WTC11 (cell line): ENCODE data around the gene ERBB4.

ENCODE experiments used
- ETV6 ChIP-seq: sonication (generic); formaldehyde crosslinking; IDR thresholded peaks from 2 replicates; pipeline ENCODE4 v1.8.1; 2022; ENCODE audit warnings: mild to moderate bottlenecking, missing genetic modification reagents
- MXD4 ChIP-seq: fragments of 250-450 bp; sonication (Bioruptor Pico); IDR thresholded peaks from 2 replicates; pipeline ENCODE4 v1.8.0; 2021; ENCODE audit warnings: mild to moderate bottlenecking, moderate library complexity, borderline replicate concordance
- RELA ChIP-seq: sonication (generic); formaldehyde crosslinking; IDR thresholded peaks from 2 replicates; pipeline ENCODE4 v1.8.1; 2022; ENCODE audit warnings: missing genetic modification reagents, mild to moderate bottlenecking, borderline replicate concordance
- SMAD4 ChIP-seq: sonication (generic); formaldehyde crosslinking; IDR thresholded peaks from 2 replicates; pipeline ENCODE4 v1.8.0; 2022; ENCODE audit warnings: mild to moderate bottlenecking, missing genetic modification reagents
- TF ChIP-seq, protein P1 (sequence below): fragments of 200-600 bp; IDR thresholded peaks from 2 replicates; pipeline ENCODE4 v1.8.0; 2022; ENCODE audit warnings: antibody characterized with exemption
- TF ChIP-seq, protein P2 (sequence below): sonication (generic); formaldehyde crosslinking; conservative IDR thresholded peaks from 2 replicates; pipeline ENCODE4 v1.8.1; 2022; ENCODE audit warnings: mild to moderate bottlenecking, missing genetic modification reagents
- TF ChIP-seq, protein P3 (sequence below): sonication (generic); formaldehyde crosslinking; IDR thresholded peaks from 2 replicates; pipeline ENCODE4 v1.8.0; 2022; ENCODE audit warnings: mild to moderate bottlenecking, missing genetic modification reagents
- TF ChIP-seq, protein P4 (sequence below): sonication (generic); formaldehyde crosslinking; IDR thresholded peaks from 2 replicates; pipeline ENCODE4 v1.8.1; 2022; ENCODE audit warnings: mild to moderate bottlenecking, moderate library complexity, missing genetic modification reagents

DNA sequence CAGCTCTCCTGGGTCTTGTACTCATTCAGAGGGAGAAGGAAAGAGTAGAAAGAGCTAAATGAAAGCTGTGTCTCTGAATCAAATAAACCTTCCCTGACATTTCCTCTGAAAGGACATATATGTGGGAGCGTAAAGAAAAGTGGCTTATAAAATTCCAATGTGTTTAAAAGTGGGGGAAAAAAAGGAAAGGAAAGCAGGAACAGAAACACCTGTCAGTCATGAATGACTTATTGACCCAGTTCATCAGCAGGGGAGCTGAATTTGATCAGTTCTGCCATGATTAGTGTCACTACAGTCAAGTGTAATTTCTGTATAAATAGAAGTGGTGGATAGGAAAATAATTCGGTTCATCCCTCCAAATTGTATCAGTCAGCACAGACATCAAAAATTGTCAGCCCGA lies 382.5 kb downstream of the ERBB4 start:
- TF ChIP-seq, protein P1, sequence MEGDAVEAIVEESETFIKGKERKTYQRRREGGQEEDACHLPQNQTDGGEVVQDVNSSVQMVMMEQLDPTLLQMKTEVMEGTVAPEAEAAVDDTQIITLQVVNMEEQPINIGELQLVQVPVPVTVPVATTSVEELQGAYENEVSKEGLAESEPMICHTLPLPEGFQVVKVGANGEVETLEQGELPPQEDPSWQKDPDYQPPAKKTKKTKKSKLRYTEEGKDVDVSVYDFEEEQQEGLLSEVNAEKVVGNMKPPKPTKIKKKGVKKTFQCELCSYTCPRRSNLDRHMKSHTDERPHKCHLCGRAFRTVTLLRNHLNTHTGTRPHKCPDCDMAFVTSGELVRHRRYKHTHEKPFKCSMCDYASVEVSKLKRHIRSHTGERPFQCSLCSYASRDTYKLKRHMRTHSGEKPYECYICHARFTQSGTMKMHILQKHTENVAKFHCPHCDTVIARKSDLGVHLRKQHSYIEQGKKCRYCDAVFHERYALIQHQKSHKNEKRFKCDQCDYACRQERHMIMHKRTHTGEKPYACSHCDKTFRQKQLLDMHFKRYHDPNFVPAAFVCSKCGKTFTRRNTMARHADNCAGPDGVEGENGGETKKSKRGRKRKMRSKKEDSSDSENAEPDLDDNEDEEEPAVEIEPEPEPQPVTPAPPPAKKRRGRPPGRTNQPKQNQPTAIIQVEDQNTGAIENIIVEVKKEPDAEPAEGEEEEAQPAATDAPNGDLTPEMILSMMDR = no peak
- TF ChIP-seq RELA = no peak
- TF ChIP-seq, protein P2, sequence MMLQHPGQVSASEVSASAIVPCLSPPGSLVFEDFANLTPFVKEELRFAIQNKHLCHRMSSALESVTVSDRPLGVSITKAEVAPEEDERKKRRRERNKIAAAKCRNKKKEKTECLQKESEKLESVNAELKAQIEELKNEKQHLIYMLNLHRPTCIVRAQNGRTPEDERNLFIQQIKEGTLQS (CRISPR knock-in tag) = no peak
- TF ChIP-seq, protein P3, sequence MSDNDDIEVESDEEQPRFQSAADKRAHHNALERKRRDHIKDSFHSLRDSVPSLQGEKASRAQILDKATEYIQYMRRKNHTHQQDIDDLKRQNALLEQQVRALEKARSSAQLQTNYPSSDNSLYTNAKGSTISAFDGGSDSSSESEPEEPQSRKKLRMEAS (CRISPR knock-in tag) = no peak
- TF ChIP-seq ETV6 = no peak
- no peak for TF ChIP-seq SMAD4 (CRISPR knock-in tag)
- no peak for TF ChIP-seq MXD4 (CRISPR knock-in tag)
- TF ChIP-seq, protein P4, sequence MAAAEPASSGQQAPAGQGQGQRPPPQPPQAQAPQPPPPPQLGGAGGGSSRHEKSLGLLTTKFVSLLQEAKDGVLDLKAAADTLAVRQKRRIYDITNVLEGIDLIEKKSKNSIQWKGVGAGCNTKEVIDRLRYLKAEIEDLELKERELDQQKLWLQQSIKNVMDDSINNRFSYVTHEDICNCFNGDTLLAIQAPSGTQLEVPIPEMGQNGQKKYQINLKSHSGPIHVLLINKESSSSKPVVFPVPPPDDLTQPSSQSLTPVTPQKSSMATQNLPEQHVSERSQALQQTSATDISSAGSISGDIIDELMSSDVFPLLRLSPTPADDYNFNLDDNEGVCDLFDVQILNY (CRISPR knock-in tag) = no peak
